ENCODE data around the gene SEMA3G.
A peak's percentile ranks its signal among the peaks of the same experiment; 100 is the strongest.

SEMA3G gene

GRCh38 chr3:52433328-52433995 is 11.4 kb downstream of the SEMA3G start:
- Histone ChIP-seq H3K4me2 (peak overlapping the region; percentile 92), H3K4me3 (no peak overlapping the region)
- TF ChIP-seq Cebpa-rat (IDR thresholded peaks at IDR 0.05) = no peak

DNA sequence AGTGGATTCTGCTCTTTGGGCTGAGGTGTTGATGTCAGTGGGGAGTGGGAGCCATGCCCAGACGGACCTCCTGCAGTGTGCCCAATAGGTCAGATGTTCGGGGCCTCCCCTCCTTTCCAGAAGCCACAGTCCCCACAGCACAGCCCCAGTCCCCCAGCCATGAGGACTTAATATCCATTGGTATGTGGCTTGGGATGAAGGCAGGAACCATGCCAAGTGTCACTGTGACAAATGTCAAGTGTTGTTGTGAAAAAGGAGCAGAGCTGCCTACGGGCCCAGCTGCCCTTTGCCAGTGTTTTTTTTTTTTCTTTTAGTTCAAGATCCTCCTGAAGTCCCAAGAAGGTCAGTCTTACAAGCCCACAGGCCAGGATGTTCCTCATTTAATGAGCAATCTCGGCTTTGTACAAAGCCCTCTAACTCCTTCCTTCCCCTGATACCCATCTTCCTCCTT is 12.2 kb downstream of the SEMA3G start:
- Histone ChIP-seq H3K4me2 (no peak overlapping the region), H3K9me3 (no peaks in the 10 kb centered on the region), H3K9ac (no peak overlapping the region), H3K27ac (no peak overlapping the region), H3K4me3 (no peak overlapping the region), H3K4me1 (peaks cover 54% of the 10 kb centered on the region), H4K20me1 (peaks cover 10% of the 10 kb centered on the region), H3K36me3 (no peaks in the 10 kb centered on the region), H3K27me3 (peaks cover 12% of the 10 kb centered on the region; the same call in 1 of the 2 replicates)
- no peak for TF ChIP-seq Cebpa-rat (IDR thresholded peaks at IDR 0.05)

More at GRCh38 chr3:52433328-52433995, 11.4 kb downstream of the SEMA3G start:
- Histone ChIP-seq H3K27me3 (peaks cover 18% of the 10 kb centered on the region; the same call in 1 of the 2 replicates), H3K9ac (no peak overlapping the region), H4K20me1 (peaks cover 17% of the 10 kb centered on the region), H3K9me3 (no peaks in the 10 kb centered on the region), H3K4me1 (peaks cover 58% of the 10 kb centered on the region), H3K36me3 (no peaks in the 10 kb centered on the region), H3K27ac (no peak overlapping the region)

GRCh38 chr3:52432225-52432624 is 12.7 kb downstream of the SEMA3G start:
- no peaks in the 10 kb centered on the region for H3K36me3 ChIP-seq
- peaks cover 12% of the 10 kb centered on the region; the same call in 1 of the 2 replicates for H3K27me3 ChIP-seq
- H4K20me1 ChIP-seq = peaks cover 10% of the 10 kb centered on the region
- H3K4me2 ChIP-seq = peak overlapping the region; percentile 39; the same call in 1 of the 2 replicates
- H3K4me3 ChIP-seq = no peak overlapping the region
- H3K27ac ChIP-seq = no peak overlapping the region
- no peak overlapping the region for H3K9ac ChIP-seq
- no peaks in the 10 kb centered on the region for H3K9me3 ChIP-seq
- H3K4me1 ChIP-seq = peaks cover 49% of the 10 kb centered on the region
- TF ChIP-seq Cebpa-rat (IDR thresholded peaks at IDR 0.05) = no peak

DNA sequence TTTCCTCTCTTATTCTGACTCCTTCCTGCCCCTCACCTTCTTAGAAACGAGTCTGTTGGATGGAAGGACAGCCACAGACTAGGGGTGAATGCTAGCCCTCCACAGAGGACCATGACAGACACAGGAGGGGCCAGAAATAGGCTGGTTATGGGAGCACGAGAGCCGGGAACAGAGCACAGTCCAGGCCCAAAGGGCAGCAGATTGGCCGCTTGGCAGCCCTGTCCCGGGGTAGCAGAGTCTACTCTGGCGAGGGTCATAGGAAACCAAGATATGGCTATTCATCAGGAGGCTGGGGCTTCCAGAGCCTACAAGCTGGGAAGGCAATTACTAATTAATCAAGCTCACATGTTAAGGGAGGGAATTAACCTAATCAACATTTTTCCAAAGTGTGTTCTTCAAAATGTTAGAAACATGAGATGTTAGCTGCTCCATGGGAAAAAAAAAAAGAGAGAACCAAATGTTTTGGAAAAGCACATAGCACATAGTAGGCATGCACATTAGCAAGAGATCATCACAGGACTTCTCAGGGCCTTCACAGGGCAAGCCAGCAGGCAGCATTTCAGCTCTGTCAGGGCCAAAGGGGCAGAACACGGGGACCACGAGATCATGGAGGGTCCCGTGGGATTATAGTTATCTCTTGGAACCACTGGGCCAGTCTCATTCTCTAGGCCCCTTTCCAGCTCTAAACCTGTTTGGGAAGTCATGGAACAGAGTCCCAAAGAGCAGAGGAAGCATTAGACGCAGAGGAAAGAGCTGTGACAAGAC is 13.3 kb downstream of the SEMA3G start:
- Histone ChIP-seq H4K20me1 (peaks cover 10% of the 10 kb centered on the region), H3K36me3 (no peaks in the 10 kb centered on the region), H3K9ac (no peak overlapping the region), H3K27ac (no peak overlapping the region), H3K4me2 (peak overlapping the region; percentile 39; the same call in 1 of the 2 replicates), H3K4me3 (no peak overlapping the region), H3K9me3 (no peaks in the 10 kb centered on the region), H3K27me3 (peaks cover 12% of the 10 kb centered on the region; the same call in 1 of the 2 replicates), H3K4me1 (peaks cover 44% of the 10 kb centered on the region)
- TF ChIP-seq Cebpa-rat (IDR thresholded peaks at IDR 0.05) = no peak

DNA sequence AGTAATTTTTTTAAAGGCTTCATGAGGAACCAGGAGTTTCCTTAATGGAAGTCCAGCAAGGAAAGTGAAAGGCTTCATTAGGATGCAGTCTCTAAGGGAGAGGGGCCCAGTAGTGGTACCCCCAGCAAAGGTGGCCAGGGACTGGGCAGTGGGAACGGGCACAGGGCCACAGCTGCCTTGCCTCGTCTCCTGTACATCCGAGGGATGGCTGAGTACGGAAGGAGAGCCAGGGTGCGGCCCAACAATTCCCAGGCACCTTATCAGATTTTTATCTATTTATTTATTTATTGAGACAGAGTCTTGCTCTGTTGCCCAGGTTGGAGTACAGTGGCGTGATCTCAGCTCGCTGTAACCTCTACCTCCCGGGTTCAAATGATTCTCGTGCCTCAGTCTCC is 14.5 kb downstream of the SEMA3G start:
- Histone ChIP-seq H3K9ac (no peak overlapping the region), H4K20me1 (peaks cover 1% of the 10 kb centered on the region), H3K4me3 (no peak overlapping the region), H3K36me3 (no peaks in the 10 kb centered on the region), H3K27me3 (peaks cover 12% of the 10 kb centered on the region; the same call in 1 of the 2 replicates), H3K4me1 (peaks cover 31% of the 10 kb centered on the region), H3K27ac (no peak overlapping the region), H3K4me2 (no peak overlapping the region), H3K9me3 (no peaks in the 10 kb centered on the region)
- TF ChIP-seq Cebpa-rat (IDR thresholded peaks at IDR 0.05) = no peak

DNA sequence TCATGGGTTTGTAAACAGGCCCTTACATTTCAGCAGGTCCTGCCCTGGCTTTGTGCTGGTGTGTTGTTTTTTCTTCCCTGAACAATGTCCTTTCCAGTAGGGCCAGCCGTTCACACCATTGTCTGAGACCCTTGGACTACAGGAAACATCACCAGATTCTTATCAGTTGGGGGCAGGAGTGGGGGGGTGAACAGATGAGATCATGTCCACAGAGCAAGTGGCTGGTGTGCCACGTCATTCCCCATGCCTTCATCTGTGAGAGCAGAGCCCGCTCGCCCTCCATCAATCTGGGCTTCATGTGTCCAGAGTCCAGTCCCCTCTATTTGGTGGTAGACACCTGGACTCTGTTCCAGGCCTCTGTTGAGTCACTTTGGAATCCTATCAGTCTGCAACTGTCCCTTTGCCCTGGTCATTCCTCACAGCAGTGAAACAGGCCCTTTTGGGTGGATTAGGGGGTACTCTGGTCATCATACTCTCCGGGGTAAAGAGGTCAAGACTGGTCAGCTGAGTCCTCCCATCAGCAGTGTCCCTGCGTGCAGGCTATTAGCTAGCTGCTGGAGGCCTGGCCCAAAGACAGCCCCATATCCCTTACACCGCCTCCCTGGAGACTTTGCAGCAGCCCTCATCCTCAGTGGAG is 15.0 kb downstream of the SEMA3G start:
- Histone ChIP-seq H3K27ac (no peak overlapping the region), H3K4me2 (no peak overlapping the region), H3K9me3 (no peaks in the 10 kb centered on the region), H3K36me3 (no peaks in the 10 kb centered on the region), H3K9ac (no peak overlapping the region), H4K20me1 (no peaks in the 10 kb centered on the region; the same call in 1 of the 2 replicates), H3K4me1 (peaks cover 26% of the 10 kb centered on the region), H3K4me3 (no peak overlapping the region), H3K27me3 (peaks cover 12% of the 10 kb centered on the region; the same call in 1 of the 2 replicates)
- TF ChIP-seq Cebpa-rat (IDR thresholded peaks at IDR 0.05) = no peak

GRCh38 chr3:52429031-52429430 is 15.9 kb downstream of the SEMA3G start:
- Histone ChIP-seq H3K27me3 (peaks cover 8% of the 10 kb centered on the region; the same call in 1 of the 2 replicates), H3K27ac (no peak overlapping the region), H3K4me3 (no peak overlapping the region), H3K9me3 (no peaks in the 10 kb centered on the region), H4K20me1 (no peaks in the 10 kb centered on the region; the same call in 1 of the 2 replicates), H3K4me2 (no peak overlapping the region), H3K4me1 (peaks cover 17% of the 10 kb centered on the region), H3K36me3 (no peaks in the 10 kb centered on the region), H3K9ac (no peak overlapping the region)
- no peak for TF ChIP-seq Cebpa-rat (IDR thresholded peaks at IDR 0.05)

GRCh38 chr3:52428151-52429005 is 16.5 kb downstream of the SEMA3G start:
- H3K4me1 ChIP-seq = peaks cover 11% of the 10 kb centered on the region

GRCh38 chr3:52423173-52423572 is 21.7 kb downstream of the SEMA3G start:
- H3K27me3 ChIP-seq = no peaks in the 10 kb centered on the region
- TF ChIP-seq Cebpa-rat (IDR thresholded peaks at IDR 0.05) = no peak
- no peaks in the 10 kb centered on the region for H3K9me3 ChIP-seq
- peaks cover 8% of the 10 kb centered on the region; the same call in 1 of the 2 replicates for H3K4me1 ChIP-seq
- H3K27ac ChIP-seq = no peak overlapping the region
- H4K20me1 ChIP-seq = no peaks in the 10 kb centered on the region
- no peak overlapping the region for H3K9ac ChIP-seq
- no peak overlapping the region for H3K4me3 ChIP-seq
- H3K4me2 ChIP-seq = no peak overlapping the region
- H3K36me3 ChIP-seq = peaks cover 10% of the 10 kb centered on the region; the same call in 1 of the 2 replicates

More at GRCh38 chr3:52428151-52429005, 16.5 kb downstream of the SEMA3G start:
- H3K27ac ChIP-seq = no peak overlapping the region
- H3K27me3 ChIP-seq = peaks cover 1% of the 10 kb centered on the region; the same call in 1 of the 2 replicates
- TF ChIP-seq Cebpa-rat (IDR thresholded peaks at IDR 0.05) = no peak
- no peak overlapping the region for H3K4me2 ChIP-seq
- no peaks in the 10 kb centered on the region for H3K9me3 ChIP-seq
- no peak overlapping the region for H3K9ac ChIP-seq
- H3K4me3 ChIP-seq = no peak overlapping the region
- no peaks in the 10 kb centered on the region; the same call in 1 of the 2 replicates for H4K20me1 ChIP-seq
- no peaks in the 10 kb centered on the region for H3K36me3 ChIP-seq
